Kidney epithelial cell (primary cell): Measurements from ENCODE around the gene GALNT1. TPM values are rescaled to one million over a fixed set of nuclear protein-coding genes. Genes with fewer than 3 reads are reported as not detected.

Source experiments
- DNase-seq: peaks from one replicate; pipeline ENCODE4 v3.0.0-alpha.2; 2010; ENCODE audit warnings: low read depth
- H3K27me3 ChIP-seq: 2 replicates; pipeline ENCODE4 v1.6.0; 2011; ENCODE audit warnings: low read length; ENCODE audit not compliant: control insufficient read depth, insufficient read depth
- H3K36me3 ChIP-seq: 2 replicates; pipeline ENCODE4 v1.5.1; 2011; ENCODE audit warnings: low read length; ENCODE audit not compliant: control insufficient read depth, insufficient read depth
- H3K4me3 ChIP-seq: 2 replicates; pipeline ENCODE4 v1.5.1; 2011; ENCODE audit warnings: low read depth, mild to moderate bottlenecking, control low read depth, low read length
- total RNA-seq: library from RNA; depleted of rRNA; stranded (reverse); fragments of >200 nt; gene quantifications from 2 replicates; pipeline ENCODE4 v1.2.3, GENCODE V29; 2015
- TF ChIP-seq, protein P1 (sequence below): IDR thresholded peaks from 2 replicates; pipeline ENCODE4 v1.5.1; 2011; ENCODE audit warnings: mild to moderate bottlenecking, moderate library complexity, low read length, control low read depth, inconsistent platforms; ENCODE audit not compliant: insufficient read depth, poor library complexity, severe bottlenecking

Gene GALNT1
- total RNA-seq, 1 donor from 2014 or later, result 53.2 TPM

- TF ChIP-seq, protein P1, sequence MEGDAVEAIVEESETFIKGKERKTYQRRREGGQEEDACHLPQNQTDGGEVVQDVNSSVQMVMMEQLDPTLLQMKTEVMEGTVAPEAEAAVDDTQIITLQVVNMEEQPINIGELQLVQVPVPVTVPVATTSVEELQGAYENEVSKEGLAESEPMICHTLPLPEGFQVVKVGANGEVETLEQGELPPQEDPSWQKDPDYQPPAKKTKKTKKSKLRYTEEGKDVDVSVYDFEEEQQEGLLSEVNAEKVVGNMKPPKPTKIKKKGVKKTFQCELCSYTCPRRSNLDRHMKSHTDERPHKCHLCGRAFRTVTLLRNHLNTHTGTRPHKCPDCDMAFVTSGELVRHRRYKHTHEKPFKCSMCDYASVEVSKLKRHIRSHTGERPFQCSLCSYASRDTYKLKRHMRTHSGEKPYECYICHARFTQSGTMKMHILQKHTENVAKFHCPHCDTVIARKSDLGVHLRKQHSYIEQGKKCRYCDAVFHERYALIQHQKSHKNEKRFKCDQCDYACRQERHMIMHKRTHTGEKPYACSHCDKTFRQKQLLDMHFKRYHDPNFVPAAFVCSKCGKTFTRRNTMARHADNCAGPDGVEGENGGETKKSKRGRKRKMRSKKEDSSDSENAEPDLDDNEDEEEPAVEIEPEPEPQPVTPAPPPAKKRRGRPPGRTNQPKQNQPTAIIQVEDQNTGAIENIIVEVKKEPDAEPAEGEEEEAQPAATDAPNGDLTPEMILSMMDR, result no peak
- H3K27me3 ChIP-seq, result no peaks in the 10 kb centered on the region
- DNase-seq, result no peak
- H3K4me3 ChIP-seq, result no peak overlapping the region
- no peaks in the 10 kb centered on the region for H3K36me3 ChIP-seq
Observed at GRCh38 chr18:35688757-35689156, 107.2 kb downstream of the GALNT1 start.

DNA sequence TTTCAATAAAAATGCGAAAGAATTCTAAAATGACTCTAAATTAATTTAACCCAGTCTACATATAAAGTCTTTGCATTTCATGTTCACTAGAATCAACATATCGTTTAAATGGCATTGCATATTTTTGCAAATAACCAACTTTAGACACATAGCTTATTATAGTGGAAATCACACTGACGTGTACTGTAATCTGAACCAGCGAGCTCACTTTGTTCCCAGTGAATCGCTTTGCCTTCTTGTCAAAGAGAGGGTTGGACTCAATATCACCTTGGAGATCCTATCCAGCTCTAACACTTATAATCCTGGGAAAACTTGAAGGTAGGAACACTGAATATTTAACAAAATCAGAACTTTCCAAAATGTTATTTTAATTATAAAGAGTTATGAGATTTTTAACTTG lies 108.2 kb downstream of the GALNT1 start:
- Histone ChIP-seq H3K36me3 (no peaks in the 10 kb centered on the region), H3K4me3 (no peak overlapping the region), H3K27me3 (no peaks in the 10 kb centered on the region)
- DNase-seq, result no peak
- TF ChIP-seq, protein P1, result no peak

GRCh38 chr18:35691625-35692024 lies 110.1 kb downstream of the GALNT1 start:
- TF ChIP-seq, protein P1, result no peak
- H3K27me3 ChIP-seq, result no peaks in the 10 kb centered on the region
- no peaks in the 10 kb centered on the region for H3K36me3 ChIP-seq
- H3K4me3 ChIP-seq, result no peak overlapping the region
- no peak for DNase-seq

DNA sequence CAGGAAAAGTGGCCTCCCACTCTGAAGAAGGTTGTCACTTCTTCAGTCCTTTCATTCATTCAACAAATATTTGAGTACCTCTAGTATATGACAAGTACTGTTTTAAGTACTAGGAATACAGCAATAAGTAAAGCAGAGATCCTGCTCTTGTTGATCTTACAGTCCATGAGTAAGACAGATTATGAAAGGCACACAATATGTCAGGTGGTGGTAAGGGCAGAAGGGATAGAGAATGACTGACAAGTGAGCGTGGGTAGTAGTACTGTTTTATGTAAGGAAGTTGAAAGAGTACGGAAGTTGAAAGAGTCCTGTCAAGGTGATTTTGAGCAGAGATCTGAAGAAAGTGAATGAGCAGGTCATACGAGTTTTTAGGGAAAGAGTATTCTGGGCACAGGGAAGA lies 111.3 kb downstream of the GALNT1 start:
- Histone ChIP-seq H3K4me3 (no peak overlapping the region), H3K36me3 (no peaks in the 10 kb centered on the region), H3K27me3 (no peaks in the 10 kb centered on the region)
- no peak for DNase-seq
- TF ChIP-seq, protein P1, result no peak

- TF ChIP-seq, protein P1, result no peak
Observed at GRCh38 chr18:35693829-35694228, 112.3 kb downstream of the GALNT1 start.

DNA sequence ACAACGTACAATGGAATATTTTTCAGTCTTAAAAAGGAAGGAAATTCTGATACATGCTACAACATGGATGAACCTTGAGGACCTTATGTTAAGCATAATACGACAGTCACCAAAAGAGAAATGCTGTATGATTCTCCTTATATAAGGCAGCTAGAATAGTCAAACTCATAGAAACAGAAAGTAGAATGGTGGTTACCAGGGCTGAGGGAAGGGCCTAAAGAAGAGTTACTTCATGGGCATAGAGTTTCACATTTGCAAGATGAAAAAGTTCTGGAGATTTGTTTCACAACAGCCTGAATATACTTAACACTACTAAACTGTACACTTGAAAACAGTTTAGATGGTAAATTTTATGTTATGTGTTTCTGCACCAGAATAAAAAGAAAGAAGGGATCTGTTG lies 113.3 kb downstream of the GALNT1 start:
- TF ChIP-seq, protein P1, result no peak
- no peaks in the 10 kb centered on the region for H3K36me3 ChIP-seq
- no peaks in the 10 kb centered on the region for H3K27me3 ChIP-seq
- H3K4me3 ChIP-seq, result no peak overlapping the region
- DNase-seq, result no peak

More at GRCh38 chr18:35693829-35694228, 112.3 kb downstream of the GALNT1 start:
- no peak overlapping the region for H3K4me3 ChIP-seq
- no peak for DNase-seq
- no peaks in the 10 kb centered on the region for H3K36me3 ChIP-seq
- no peaks in the 10 kb centered on the region for H3K27me3 ChIP-seq
